Left renal cortex interstitium (tissue), 4 donors: ENCODE data around the gene AMBRA1. TPM values are rescaled to one million over a fixed set of nuclear protein-coding genes. Genes with fewer than 3 reads are reported as not detected.

Source experiments
- DNase-seq, 4 donors: peaks; one replicate each; pipeline ENCODE4 v3.0.0-alpha.2; 2013; ENCODE audit warnings: low read depth in 4 of 4, low spot score in 2 of 4, missing footprints in 1 of 4
- polyA plus RNA-seq, 4 donors: library from polyadenylated mRNA; unstranded; fragments of 120-200 nt; gene quantifications; one replicate each; pipeline ENCODE4 v1.2.1, GENCODE V29; 2013; ENCODE audit not compliant: insufficient read length in 4 of 4

Gene AMBRA1
- polyA plus RNA-seq, 4 donors = 24.6 to 28.4 (median 26.3) TPM

GRCh38 chr11:46479601-46480000 is 114.2 kb downstream of the AMBRA1 start:
- no peak for DNase-seq

GRCh38 chr11:46478196-46478595 is 115.6 kb downstream of the AMBRA1 start:
- DNase-seq = no peak

- no peak for DNase-seq
These were observed 116.7 kb downstream of the AMBRA1 start for GRCh38 chr11:46477136-46477535.

- no peak for DNase-seq
These were observed 117.8 kb downstream of the AMBRA1 start for GRCh38 chr11:46475926-46476545.

- DNase-seq = no peak
These were observed 118.5 kb downstream of the AMBRA1 start for GRCh38 chr11:46475051-46475925.

- no peak for DNase-seq
These were observed 121.2 kb downstream of the AMBRA1 start for GRCh38 chr11:46472662-46472994.

- no peak for DNase-seq
These were observed 121.7 kb downstream of the AMBRA1 start for GRCh38 chr11:46471943-46472661.

- DNase-seq = no peak
These were observed 123.9 kb downstream of the AMBRA1 start for GRCh38 chr11:46469926-46470325.

- no peak for DNase-seq
These were observed 128.1 kb downstream of the AMBRA1 start for GRCh38 chr11:46465683-46466082.

GRCh38 chr11:46463701-46464421 is 130.0 kb downstream of the AMBRA1 start:
- no peak for DNase-seq

- DNase-seq = no peak
These were observed 132.3 kb downstream of the AMBRA1 start for GRCh38 chr11:46461461-46461927.

- DNase-seq = no peak
These were observed 135.3 kb downstream of the AMBRA1 start for GRCh38 chr11:46458491-46458890.

GRCh38 chr11:46457659-46458424 is 136.0 kb downstream of the AMBRA1 start:
- DNase-seq = no peak

GRCh38 chr11:46457021-46457420 is 136.8 kb downstream of the AMBRA1 start:
- no peak for DNase-seq

GRCh38 chr11:46456269-46457001 is 137.4 kb downstream of the AMBRA1 start:
- DNase-seq = no peak

- DNase-seq = no peak
These were observed 138.0 kb downstream of the AMBRA1 start for GRCh38 chr11:46455834-46456233.

- DNase-seq = no peak
These were observed 140.8 kb downstream of the AMBRA1 start for GRCh38 chr11:46452918-46453517.

GRCh38 chr11:46451759-46452158 is 142.1 kb downstream of the AMBRA1 start:
- DNase-seq = no peak
